UCSD-AML1 (cell line): Measurements from ENCODE around the gene EVL.
A peak's percentile ranks its signal among the peaks of the same experiment; 100 is the strongest.

ENCODE experiments used
- DNase-seq: peaks from one replicate; lab custom pipeline; 2025; ENCODE audit not compliant: unreplicated experiment; lab: John Stamatoyannopoulos, UW

The EVL gene

GRCh38 chr14:100126401-100126800 is 61.2 kb downstream of the EVL start:
- DNase-seq = no peak

DNA sequence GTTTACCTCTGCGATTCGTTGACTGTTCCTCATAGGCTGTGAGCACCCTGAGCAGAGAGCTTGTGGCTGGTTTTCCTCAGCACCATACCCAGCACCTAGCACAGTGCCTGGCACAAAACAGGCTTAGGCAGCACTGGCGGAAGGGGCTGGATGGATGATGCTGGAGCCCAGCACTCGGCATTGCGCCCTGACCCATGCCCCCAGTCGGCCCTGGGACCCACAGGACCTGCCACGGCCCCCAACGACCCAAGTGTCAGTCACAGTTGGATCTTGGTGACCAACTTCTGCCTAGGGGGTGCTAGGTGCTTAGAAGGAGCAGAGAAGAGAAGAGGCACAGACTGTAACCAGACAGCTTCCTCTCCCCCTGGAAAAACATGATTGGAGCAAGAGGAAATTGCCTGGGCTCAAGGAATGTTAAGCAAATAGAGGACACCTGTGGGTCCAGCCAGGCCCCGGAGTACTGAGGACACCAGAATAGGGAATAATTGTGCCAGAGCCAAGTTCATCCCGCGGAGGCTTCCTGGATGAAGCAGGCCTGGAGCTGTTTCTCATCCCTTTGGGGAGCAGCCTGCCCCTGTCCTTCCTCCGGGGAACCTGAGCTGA is 62.7 kb downstream of the EVL start:
- no peak for DNase-seq

DNA sequence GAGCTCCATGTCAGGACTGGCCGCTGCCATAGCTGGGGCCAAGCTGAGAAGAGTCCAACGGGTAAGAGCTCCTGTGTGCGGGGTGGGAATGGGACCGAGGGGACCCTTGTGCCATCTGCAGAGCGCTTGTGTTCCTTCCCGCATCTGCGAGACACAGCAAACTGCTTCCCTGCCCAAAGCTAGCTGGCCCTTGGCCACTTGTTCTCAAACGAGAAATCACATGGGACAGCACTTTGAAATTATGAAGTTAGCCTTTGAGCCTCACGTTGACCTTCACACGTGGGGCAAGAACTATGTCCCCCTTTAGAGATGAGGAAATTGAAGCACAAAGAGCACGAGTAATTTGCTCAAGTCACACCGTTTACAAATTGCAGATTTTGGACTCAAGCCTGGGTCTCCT is 63.5 kb downstream of the EVL start:
- DNase-seq = no peak

- no peak for DNase-seq
These were observed 64.0 kb downstream of the EVL start for GRCh38 chr14:100129161-100129589.

DNA sequence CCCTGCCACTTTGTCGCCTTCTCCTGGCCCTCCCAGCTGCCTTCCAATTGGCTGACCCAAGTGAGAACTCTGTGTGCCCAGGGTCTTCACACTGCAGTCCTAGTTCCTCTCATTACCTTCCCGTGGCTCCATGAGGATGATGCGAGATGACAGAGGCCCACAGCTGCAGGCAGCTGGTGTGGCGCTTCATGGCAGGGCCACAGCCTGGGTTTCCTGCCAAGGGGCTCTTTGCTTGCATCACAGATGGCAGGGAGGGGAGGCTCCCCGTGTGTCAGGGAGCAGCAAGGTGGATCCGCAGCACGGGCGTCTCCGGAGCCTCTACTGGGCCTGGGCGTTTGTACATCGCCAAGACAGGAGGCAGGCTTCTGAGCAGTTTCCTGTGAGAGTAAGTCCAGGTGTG is 65.3 kb downstream of the EVL start:
- no peak for DNase-seq

GRCh38 chr14:100131181-100131580 is 66.0 kb downstream of the EVL start:
- DNase-seq = no peak

DNA sequence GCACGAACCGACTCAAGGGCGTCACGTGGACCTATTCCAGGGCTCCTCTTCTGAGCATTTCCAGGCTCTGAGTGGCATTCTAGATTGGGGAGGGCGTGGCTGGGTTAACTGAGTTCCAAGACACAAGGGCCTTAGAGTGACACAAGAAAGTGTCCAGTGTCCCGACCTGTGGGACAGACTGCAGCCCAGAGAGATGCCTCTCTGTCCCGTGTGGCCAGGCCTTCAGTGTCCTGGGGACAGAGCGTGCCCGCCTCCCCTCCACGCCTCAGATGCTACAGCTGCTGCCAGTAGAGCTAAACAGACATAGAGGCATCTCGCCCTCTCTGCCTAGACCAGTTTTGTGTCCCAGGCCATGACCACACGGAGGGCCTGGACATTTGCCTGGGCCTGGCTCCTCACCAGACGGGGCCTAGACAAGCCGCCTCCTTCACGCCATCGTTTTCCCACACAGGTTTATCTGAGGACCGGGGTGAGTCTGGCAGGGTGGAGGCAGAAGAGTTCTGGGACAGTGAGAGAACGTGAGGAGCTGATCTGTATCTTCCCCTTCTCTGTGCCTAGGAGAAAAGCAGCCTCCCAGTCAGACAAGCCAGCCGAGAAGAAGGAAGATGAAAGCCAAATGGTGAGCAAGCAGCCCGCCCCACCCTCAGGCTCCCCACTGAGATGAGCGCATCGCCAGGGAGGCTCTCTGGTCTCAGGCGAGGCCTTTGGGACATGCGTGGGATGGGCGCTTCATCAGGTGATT is 67.1 kb downstream of the EVL start:
- no peak for DNase-seq

- no peak for DNase-seq
These were observed 67.8 kb downstream of the EVL start for GRCh38 chr14:100132903-100133510.

GRCh38 chr14:100134586-100134985 is 69.4 kb downstream of the EVL start:
- no peak for DNase-seq

DNA sequence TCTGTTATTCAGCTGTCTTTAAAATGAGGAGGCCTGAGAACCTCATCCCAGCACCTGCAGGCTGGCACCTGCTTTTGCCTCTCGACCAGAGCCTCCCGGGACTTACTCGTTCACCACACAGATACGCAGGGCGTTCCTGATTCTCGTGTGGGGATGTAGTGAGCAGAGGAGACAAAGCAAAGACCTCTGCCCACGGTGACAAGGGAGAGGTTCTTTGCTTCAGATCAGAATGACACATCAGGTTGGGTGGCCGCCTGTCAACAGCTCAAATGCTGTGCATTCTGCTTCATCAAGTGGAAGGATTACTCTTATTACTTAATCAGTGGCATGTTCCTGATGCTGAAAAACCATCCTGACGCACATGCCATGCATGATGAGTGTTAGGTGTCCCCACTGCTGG is 69.9 kb downstream of the EVL start:
- no peak for DNase-seq

- DNase-seq = no peak
These were observed 70.6 kb downstream of the EVL start for GRCh38 chr14:100135784-100136183.

GRCh38 chr14:100137173-100137572 is 72.0 kb downstream of the EVL start:
- DNase-seq = no peak

DNA sequence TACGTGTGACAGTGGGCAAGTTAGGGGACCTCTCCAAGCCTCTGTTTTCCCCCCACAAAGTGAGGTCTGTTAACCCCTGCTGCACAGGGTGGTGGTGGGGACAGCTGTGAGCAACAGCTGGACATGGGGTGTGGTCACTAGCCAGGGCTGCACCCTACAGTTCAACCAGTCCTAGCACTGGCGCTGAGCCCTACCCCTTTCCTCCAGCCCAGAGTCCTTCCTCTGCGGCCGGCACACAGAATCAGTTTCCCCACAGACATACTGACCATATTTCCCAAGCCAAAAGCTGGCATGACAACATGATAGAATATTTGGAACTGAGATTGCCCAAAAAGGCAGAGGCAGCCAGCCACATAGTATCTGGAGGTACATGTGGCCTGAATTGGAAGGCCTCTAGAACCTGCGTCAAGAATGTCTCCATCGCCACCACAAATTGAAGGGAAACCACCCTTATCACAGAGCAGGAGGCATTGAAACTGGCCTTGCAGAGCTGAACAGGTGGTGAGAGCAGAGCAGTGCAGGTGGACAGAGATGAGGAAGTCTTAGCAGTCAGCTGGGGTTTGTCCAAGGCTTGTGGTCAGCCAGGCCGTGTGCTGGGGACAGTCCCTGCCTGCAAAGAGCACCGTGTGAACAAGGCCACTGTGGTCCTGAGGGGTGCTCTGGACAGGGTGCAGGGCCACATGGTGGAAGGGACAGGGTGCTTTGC is 73.0 kb downstream of the EVL start:
- DNase-seq = no peak

GRCh38 chr14:100138955-100139354 is 73.7 kb downstream of the EVL start:
- no peak for DNase-seq

GRCh38 chr14:100140452-100141078 is 75.3 kb downstream of the EVL start:
- no peak for DNase-seq

GRCh38 chr14:100141098-100141497 is 75.9 kb downstream of the EVL start:
- DNase-seq = no peak

DNA sequence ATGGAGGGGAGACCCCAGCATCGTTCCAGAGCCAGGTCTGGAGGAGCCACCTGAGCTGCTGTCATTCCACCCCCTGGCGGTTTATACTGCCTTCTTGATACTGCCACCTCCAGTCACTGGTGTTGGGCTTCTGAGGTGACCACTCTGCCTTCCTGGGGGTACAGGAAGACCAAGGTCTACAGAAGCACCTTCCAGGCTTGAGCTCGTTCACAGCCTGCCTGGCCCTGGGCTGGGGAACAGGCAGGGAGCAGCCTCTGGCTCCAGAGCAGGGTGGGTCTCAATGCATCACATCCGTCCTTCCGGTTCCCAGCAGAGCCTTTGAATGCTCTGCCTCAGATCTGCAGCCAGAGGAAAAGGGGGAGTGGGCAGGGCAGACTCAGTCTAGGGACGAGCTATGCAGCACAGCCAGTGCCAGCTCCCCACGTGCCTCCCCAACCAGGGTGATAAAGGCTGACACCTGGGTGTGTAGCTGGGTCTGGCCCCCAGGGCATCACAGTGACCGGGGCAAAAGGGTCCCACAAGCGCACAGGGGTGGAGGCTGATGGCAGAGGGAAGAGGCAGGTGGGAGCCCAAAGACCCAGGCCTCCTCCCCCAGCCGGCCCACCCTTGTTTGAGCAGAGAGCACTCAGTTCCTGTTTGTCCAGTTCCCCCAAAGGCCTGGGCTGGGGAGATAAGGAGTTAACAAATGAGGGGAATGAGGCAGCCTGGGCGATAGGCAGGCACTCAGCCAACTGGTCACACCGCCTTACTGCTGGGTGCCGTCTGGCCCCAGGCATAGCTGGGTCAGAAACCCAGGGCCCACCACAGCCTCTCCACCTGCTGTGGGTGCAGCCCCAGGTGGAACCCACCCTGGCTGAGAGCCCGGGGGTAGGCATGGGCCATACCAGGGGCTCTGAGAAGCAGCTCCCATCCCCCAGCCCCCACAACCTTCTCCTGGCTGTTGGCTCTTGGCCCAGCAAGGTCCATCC is 77.1 kb downstream of the EVL start:
- DNase-seq = peak; percentile 76

- DNase-seq = no peak
These were observed 78.3 kb downstream of the EVL start for GRCh38 chr14:100143523-100143922.

- no peak for DNase-seq
These were observed 78.7 kb downstream of the EVL start for GRCh38 chr14:100143934-100144333.

GRCh38 chr14:100144645-100144995 is 79.4 kb downstream of the EVL start:
- no peak for DNase-seq
